Glutamatergic neuron (in vitro differentiated cells): ENCODE data around the gene TRPV4. TPM values are rescaled to one million over a fixed set of nuclear protein-coding genes. Genes with fewer than 3 reads are reported as not detected.

ENCODE experiments used
- DNase-seq: peaks from one replicate; pipeline ENCODE4 v3.0.0; 2022
- H3K27ac Mint-ChIP-seq: one replicate; pipeline ENCODE4 v1.8.0; 2020; ENCODE audit warnings: mild to moderate bottlenecking, mixed read lengths, inconsistent platforms; ENCODE audit not compliant: unreplicated experiment
- H3K27me3 Mint-ChIP-seq: one replicate; pipeline ENCODE4 v1.8.0; 2020; ENCODE audit warnings: mild to moderate bottlenecking, moderate library complexity, mixed read lengths, inconsistent platforms; ENCODE audit not compliant: unreplicated experiment
- H3K36me3 Mint-ChIP-seq: one replicate; pipeline ENCODE4 v1.8.0; 2020; ENCODE audit warnings: mild to moderate bottlenecking, mixed read lengths, inconsistent platforms; ENCODE audit not compliant: unreplicated experiment
- H3K4me1 Mint-ChIP-seq: one replicate; pipeline ENCODE4 v1.8.0; 2020; ENCODE audit warnings: mild to moderate bottlenecking, low read depth, mixed read lengths, inconsistent platforms; ENCODE audit not compliant: unreplicated experiment
- H3K4me3 Mint-ChIP-seq: one replicate; pipeline ENCODE4 v1.8.0; 2020; ENCODE audit warnings: mild to moderate bottlenecking, mixed read lengths, inconsistent platforms; ENCODE audit not compliant: unreplicated experiment
- H3K9me3 Mint-ChIP-seq: one replicate; pipeline ENCODE4 v1.8.0; 2020; ENCODE audit warnings: mild to moderate bottlenecking, moderate library complexity, mixed read lengths, inconsistent platforms; ENCODE audit not compliant: unreplicated experiment
- total RNA-seq: library from RNA; stranded (reverse); fragmentation: NEBNext Ultra II Directional; extraction: Animal tissue kit (Norgen Biotek cat#: 25700); gene quantifications from one replicate; pipeline ENCODE4 v1.2.1, GENCODE V29; 2021; ENCODE audit not compliant: unreplicated experiment
- TF ChIP-seq, protein P1 (sequence below): fragments of 200-600 bp; sonication (generic); IDR thresholded peaks from one replicate; pipeline ENCODE4 v1.5.0; 2021; ENCODE audit not compliant: partially characterized antibody, unreplicated experiment

TRPV4 gene
- total RNA-seq, 1 donor from 2014 or later: 0.17 TPM

GRCh38 chr12:109793411-109793810 lies 39.8 kb downstream of the TRPV4 start:
- H3K27me3 Mint-ChIP-seq: peaks cover 5% of the 10 kb centered on the region
- peaks cover 4% of the 10 kb centered on the region for H3K9me3 Mint-ChIP-seq
- H3K27ac Mint-ChIP-seq: no peak overlapping the region
- no peaks in the 10 kb centered on the region for H3K4me1 Mint-ChIP-seq
- H3K36me3 Mint-ChIP-seq: no peaks in the 10 kb centered on the region
- DNase-seq: no peak
- TF ChIP-seq, protein P1, sequence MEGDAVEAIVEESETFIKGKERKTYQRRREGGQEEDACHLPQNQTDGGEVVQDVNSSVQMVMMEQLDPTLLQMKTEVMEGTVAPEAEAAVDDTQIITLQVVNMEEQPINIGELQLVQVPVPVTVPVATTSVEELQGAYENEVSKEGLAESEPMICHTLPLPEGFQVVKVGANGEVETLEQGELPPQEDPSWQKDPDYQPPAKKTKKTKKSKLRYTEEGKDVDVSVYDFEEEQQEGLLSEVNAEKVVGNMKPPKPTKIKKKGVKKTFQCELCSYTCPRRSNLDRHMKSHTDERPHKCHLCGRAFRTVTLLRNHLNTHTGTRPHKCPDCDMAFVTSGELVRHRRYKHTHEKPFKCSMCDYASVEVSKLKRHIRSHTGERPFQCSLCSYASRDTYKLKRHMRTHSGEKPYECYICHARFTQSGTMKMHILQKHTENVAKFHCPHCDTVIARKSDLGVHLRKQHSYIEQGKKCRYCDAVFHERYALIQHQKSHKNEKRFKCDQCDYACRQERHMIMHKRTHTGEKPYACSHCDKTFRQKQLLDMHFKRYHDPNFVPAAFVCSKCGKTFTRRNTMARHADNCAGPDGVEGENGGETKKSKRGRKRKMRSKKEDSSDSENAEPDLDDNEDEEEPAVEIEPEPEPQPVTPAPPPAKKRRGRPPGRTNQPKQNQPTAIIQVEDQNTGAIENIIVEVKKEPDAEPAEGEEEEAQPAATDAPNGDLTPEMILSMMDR: no peak
- no peak overlapping the region for H3K4me3 Mint-ChIP-seq

GRCh38 chr12:109792992-109793391 lies 40.2 kb downstream of the TRPV4 start:
- TF ChIP-seq, protein P1: no peak
- no peak overlapping the region for H3K27ac Mint-ChIP-seq
- peaks cover 4% of the 10 kb centered on the region for H3K9me3 Mint-ChIP-seq
- no peaks in the 10 kb centered on the region for H3K36me3 Mint-ChIP-seq
- no peak overlapping the region for H3K4me3 Mint-ChIP-seq
- no peaks in the 10 kb centered on the region for H3K4me1 Mint-ChIP-seq
- DNase-seq: no peak
- peaks cover 3% of the 10 kb centered on the region for H3K27me3 Mint-ChIP-seq

- Mint-ChIP-seq H3K27ac (no peak overlapping the region), H3K9me3 (peaks cover 4% of the 10 kb centered on the region), H3K4me1 (no peaks in the 10 kb centered on the region), H3K27me3 (peaks cover 5% of the 10 kb centered on the region), H3K4me3 (no peak overlapping the region), H3K36me3 (no peaks in the 10 kb centered on the region)
- DNase-seq: no peak
- TF ChIP-seq, protein P1: no peak
Measured at GRCh38 chr12:109789526-109790048, 43.6 kb downstream of the TRPV4 start.

DNA sequence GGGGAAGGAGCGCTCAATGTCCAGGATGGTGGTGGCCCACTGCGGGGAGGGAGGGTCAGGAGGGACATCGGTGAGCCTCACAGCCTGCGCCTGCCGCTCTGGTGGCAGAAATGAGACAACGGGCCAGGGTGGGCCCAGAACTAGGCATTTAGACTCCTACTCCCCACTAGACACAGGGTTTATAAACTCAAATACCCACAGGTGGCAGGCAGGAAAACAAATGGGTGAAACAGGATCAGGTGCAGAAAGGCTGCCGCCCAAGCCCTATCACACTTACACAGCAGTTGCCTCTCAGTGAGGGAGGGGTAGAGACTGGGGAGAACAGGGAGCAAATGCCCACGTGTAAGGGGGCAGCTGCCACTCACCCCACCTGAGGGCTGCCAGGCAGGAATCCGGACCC lies 46.4 kb downstream of the TRPV4 start:
- peaks cover 2% of the 10 kb centered on the region for H3K27me3 Mint-ChIP-seq
- no peak overlapping the region for H3K4me3 Mint-ChIP-seq
- peaks cover 5% of the 10 kb centered on the region for H3K36me3 Mint-ChIP-seq
- no peaks in the 10 kb centered on the region for H3K4me1 Mint-ChIP-seq
- DNase-seq: no peak
- H3K9me3 Mint-ChIP-seq: peaks cover 3% of the 10 kb centered on the region
- TF ChIP-seq, protein P1: no peak
- H3K27ac Mint-ChIP-seq: no peak overlapping the region

- Mint-ChIP-seq H3K27ac (no peak overlapping the region), H3K4me1 (no peaks in the 10 kb centered on the region), H3K36me3 (peaks cover 5% of the 10 kb centered on the region), H3K27me3 (peaks cover 2% of the 10 kb centered on the region), H3K4me3 (no peak overlapping the region), H3K9me3 (peaks cover 6% of the 10 kb centered on the region)
- TF ChIP-seq, protein P1: no peak
- no peak for DNase-seq
Measured at GRCh38 chr12:109785854-109786253, 47.3 kb downstream of the TRPV4 start.
